ENCODE measurements around the gene LARGE1. TPM values are rescaled to one million over a fixed set of nuclear protein-coding genes. Genes with fewer than 3 reads are reported as not detected.

The LARGE1 gene
- total RNA-seq, 1 donor from 2014 or later = 2.4 TPM

GRCh38 chr22:33780531-33781136 is 139.6 kb downstream of the LARGE1 start:
- no peak for DNase-seq (ENCODE audit: low read depth in 2 of 2)

- no peak for DNase-seq (ENCODE audit: low read depth in 2 of 2)
These were observed 141.0 kb downstream of the LARGE1 start for GRCh38 chr22:33779243-33779642.

DNA sequence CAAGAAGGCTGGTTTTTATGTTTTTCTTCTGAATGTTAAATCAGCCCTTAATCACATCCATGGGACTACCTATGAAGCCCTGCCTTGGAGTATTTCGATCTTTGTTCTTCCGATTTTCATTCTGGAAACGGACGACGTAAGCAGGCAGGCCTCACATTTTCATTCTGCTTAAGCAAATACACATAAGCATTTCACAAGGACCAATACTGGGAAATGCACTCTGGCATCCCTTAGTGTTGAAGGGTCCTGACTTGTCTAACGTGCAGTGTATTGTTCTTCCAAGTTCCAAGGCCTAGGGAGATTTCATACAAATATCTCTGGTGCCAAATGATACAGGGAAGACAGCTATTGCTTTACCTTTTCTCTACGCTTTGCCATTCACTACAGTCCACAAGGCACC is 143.8 kb downstream of the LARGE1 start:
- no peak for DNase-seq (ENCODE audit: low read depth in 2 of 2)

DNA sequence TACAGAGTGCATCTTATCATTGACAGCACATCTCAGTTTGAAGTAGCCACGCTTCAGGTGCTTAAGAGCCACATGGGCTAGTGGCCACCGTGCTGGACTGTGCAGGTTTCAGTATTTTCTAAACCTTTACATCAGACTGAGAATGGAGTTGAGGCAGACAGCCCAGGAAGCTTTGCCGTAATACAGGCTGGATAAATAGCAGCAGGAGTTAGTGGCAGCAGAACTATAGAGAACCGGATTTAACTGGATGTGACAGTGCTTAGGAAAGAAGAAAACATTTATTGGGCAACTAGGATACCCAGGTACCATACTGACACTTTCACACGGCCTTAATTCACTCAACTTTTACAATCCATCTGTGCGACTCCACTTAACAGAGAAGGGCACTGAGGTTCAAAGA is 145.5 kb downstream of the LARGE1 start:
- DNase-seq (ENCODE audit: low read depth in 2 of 2) = no peak

DNA sequence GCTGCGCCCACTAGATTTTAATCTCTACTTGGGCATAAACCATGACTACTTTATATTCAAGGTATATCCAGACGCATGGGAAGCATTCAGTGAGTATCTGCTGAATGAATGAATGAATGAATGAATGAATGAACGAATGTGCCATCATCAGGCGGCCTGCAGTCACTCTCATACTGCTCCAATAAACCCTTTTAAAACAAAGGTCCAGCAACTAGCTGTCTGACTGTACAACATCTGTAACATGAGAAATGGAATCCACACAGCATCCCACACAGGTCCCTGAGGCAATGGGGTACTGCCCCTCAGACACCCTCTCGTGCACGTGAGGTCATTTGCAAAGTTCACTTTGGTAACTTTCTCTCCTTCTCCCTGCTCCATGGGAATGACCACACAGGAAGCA is 147.5 kb downstream of the LARGE1 start:
- no peak for DNase-seq (ENCODE audit: low read depth in 2 of 2)

GRCh38 chr22:33771136-33771535 is 149.1 kb downstream of the LARGE1 start:
- DNase-seq (ENCODE audit: low read depth in 2 of 2) = no peak

DNA sequence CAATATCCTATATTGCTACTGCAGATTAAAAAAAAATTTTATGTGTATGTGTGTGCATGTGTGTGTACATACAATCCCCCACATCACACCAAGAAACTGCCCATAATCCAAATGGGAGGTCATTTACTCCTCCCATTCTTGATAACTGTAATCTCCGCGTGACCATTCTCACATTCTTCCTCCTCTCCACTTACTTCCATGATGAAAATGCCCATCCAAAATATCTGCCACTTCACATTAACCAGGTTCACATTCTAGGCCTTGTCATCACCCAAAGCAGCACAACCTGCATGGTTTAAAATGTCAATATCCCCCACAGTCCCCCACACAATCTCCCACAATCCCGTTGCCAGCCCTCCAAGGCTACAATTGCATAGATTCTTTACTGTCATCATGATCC is 149.6 kb downstream of the LARGE1 start:
- DNase-seq (ENCODE audit: low read depth in 2 of 2) = no peak

DNA sequence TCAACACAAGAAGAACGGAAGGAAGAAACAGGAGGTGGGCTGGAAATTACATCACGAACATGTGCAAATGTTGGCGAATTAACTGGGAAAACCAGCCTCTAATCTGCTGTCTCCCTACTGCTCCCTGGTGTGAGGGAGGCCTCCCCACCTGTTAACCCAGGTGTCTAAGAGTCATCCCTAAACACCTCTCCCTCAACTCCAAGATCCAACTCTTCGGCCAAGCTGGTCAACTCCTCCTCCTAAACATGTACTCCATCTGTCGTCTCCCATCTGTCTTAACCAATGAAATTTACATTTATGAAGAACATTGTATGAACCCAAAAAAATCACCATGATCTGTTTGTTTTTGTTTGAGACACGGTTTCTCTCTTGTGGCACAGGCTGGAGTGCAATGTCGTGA is 154.2 kb downstream of the LARGE1 start:
- DNase-seq (ENCODE audit: low read depth in 2 of 2) = no peak

DNA sequence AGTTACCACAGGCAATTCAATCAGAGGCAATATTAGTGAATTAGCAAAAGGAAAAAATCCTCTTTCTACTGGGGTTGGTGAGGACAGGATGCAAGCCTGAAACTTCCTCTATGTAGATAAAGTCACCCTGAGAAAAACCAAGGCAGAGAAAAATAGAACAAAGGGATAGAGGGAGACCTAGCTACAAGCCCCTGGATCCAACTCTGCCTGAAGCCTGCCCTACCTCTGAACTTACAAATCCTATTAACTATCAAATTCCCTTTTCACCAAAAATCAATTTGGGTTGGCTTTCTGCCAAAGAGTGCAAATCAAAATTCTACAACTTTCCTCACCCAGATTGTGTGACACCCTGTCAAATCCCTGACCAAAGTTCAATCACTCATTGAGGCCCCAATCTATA is 161.3 kb downstream of the LARGE1 start:
- DNase-seq (ENCODE audit: low read depth in 2 of 2) = no peak

- no peak for DNase-seq (ENCODE audit: low read depth in 2 of 2)
These were observed 162.3 kb downstream of the LARGE1 start for GRCh38 chr22:33757802-33758483.

DNA sequence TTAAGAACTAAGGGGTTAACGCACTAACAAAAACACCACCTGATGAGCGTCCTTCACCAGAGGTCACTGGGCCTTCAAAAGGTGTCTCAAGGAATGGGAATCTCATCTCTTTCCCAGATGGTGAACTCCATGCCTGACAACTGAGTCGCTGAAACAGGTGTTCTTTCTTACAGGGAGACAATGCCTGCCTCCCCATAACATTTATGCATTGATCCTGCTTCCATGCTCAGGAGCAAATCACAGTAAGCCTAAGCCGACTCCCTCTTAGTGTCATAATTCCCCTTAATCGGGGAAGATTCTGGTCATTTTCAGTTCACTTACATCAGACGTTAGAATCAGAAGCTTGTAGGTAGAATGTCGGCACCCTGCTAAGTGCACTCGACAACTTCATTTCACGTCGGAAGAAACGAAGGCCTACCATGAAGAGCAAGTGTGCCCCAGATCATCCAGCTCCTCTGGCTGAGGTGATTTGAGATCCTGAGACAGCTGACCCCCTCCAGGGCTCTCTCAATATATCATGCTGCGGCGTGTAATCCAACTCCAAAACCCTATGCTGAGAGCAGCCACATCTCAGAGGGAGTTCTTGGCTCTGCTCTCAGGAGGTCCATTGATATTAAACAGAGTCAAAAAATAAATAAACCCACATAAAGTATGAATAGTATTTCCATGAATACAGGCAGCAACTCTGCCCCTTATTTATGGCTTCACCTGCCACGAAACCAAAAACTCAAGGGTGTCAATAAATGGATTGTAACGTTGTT is 163.1 kb downstream of the LARGE1 start:
- DNase-seq (ENCODE audit: low read depth in 2 of 2) = no peak

DNA sequence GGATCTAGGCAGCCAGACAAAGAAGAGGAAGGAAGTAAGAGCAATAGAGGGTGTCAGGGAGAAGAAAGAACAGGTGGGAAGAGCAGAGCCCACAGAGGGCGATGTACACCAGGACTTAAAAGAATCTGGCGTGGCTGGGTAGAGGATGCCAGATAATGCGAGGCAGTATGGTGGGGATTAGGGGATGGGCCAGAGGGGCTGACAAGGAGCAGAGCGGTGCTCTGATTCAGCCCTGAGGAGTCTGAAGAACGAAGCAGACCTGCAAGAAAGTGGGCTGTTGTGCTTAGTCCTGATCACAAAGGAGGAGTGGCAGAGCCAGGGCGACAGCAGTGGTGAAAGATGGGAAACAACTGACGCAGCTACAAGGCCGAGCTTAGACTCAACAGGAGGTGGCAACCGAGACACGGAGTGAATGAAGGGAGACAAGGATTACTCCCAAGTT is 163.7 kb downstream of the LARGE1 start:
- no peak for DNase-seq (ENCODE audit: low read depth in 2 of 2)

DNA sequence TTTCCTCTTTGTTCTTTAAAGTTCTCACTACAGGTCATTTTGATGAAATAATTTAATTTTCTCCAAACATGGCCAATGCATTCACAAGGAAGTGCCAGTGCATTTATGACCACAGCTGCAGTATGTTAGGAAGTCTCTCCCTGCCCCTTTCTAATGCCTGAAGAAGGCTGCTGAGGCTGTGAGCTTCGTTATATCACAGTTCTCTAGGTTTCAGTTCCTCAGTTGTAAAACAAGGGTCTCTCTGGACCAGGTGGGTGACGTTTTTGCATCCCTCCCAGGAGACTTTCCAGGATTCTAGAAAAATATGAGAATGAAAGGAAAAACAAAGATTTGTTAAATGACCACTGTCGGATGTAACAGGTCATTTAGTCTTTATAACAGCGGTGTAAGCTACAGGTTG is 171.6 kb downstream of the LARGE1 start:
- no peak for DNase-seq (ENCODE audit: low read depth in 2 of 2)

- DNase-seq (ENCODE audit: low read depth in 2 of 2) = no peak
These were observed 172.6 kb downstream of the LARGE1 start for GRCh38 chr22:33747576-33748180.

DNA sequence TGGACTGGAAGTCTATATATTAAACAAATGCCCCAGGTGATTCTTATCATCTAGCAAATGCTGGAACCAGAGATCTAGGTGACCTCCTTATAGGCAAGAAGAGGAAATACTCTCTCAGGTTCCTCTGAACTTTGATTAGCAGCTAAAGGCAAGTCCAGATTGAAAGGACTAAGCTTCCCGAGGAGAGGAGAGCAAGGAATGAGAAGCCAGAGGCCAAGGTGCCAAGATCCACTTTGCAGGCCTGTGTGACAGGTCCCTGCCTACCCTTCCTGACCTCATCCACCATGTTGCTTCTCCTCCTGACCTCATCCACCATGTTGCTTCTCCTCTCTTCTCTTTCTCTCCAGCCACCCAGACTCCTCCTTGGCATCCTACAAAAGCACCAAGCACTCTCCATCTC is 173.2 kb downstream of the LARGE1 start:
- DNase-seq (ENCODE audit: low read depth in 2 of 2) = no peak

DNA sequence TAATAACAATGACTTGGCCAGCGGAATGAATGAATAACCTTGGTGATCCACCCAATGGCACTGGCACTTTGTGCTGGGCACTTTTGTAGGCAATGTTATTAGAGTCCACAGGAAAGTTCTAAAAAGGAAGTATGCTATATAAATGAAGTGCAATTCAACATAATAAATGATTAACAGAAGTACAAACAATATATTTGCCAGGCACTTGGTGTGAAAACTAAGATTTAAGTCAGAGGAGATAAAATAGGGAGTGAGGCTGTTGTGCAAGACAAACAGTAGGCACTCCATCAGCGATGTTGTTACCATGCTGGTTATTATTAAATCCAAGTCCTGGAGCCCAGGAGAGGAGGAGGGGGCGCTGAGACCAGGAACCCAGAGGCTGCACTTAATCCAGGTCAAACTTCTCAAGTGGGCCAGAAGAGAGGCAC is 173.8 kb downstream of the LARGE1 start:
- no peak for DNase-seq (ENCODE audit: low read depth in 2 of 2)

GRCh38 chr22:33745501-33745900 is 174.8 kb downstream of the LARGE1 start:
- no peak for DNase-seq (ENCODE audit: low read depth in 2 of 2)

DNA sequence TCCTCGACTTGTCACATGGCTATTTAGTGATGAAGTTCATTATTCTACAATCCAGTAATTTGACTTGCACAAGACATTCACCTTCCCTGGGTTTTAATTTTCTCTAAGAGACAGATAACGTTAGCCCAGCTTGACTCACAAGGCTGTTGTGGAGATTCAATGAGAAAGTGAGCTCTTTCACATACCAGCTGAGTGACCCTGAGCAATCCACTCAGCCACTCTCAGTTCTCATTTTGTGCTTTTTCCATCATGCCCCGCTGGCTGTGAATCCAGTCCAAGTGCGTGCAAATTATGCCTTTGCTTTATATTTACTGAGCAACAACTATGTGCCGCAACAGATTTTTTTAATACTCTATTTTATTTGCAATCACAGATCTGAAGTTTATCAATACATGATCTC is 176.5 kb downstream of the LARGE1 start:
- DNase-seq (ENCODE audit: low read depth in 2 of 2) = no peak

DNA sequence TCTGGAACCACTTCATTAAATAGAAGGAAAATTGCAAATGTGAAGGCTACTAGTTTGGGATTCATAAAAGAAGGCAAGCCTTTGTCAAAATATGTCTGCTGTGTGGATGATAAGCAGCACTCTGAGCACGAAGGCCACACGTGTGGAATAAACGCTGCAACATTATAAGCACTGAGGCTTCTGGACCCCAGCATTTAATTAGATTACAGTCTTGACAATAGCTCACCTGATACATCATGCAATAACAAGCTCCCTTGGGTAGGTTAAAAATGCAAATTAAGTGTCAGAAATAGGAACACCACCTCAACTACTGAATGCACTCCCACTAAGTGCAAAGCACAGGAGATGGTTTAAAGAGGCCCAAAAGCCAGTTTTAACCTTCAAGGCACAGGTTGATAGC is 179.3 kb downstream of the LARGE1 start:
- DNase-seq (ENCODE audit: low read depth in 2 of 2) = no peak

- DNase-seq (ENCODE audit: low read depth in 2 of 2) = no peak
These were observed 180.8 kb downstream of the LARGE1 start for GRCh38 chr22:33739516-33739915.

DNA sequence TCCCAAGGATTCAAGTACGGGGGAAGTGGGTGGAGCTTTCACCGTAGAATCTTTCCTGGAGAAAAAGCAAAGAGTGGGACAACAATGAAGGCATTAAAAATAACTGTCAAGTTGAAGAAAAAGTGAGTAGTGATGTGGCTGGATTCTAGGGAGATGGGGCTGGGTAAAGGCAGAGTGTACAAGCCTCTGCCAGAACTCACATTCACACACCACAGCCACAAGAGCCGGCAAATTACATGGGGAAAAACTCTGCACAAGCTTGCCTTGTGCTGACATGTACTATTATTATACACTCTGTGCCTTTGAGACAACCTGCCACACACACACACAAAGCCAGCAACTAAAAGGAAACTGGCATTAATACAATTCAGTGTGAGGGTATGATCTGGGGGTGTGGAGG is 182.6 kb downstream of the LARGE1 start:
- DNase-seq (ENCODE audit: low read depth in 2 of 2) = no peak

DNA sequence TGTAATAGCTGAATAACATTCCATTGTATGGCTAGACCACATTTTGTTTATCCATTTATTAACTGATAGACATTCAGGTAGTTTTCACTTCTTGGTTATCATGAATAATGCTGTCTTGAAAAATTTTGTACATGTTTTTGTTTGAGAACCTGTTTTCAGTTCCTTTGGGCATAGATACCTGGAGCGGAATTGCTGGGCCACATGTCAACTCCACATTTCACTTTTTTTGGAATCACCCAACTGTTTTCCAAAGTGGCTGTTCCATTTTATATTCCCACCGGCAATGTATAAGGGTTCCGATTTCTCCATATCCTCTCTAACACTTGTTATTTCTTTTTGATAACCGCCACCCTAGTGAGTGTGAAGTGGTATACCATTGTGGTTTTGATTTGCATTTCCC is 184.3 kb downstream of the LARGE1 start:
- no peak for DNase-seq (ENCODE audit: low read depth in 2 of 2)
